ENCODE results near the gene ASB6. TPM values are rescaled to one million over a fixed set of nuclear protein-coding genes. Genes with fewer than 3 reads are reported as not detected.
A peak's percentile ranks its signal among the peaks of the same experiment; 100 is the strongest.

ASB6 gene
- total and polyA plus RNA-seq, 8 donors: 7.5 to 35.6 (median 14.8) TPM

GRCh38 chr9:129633848-129634247 is 8.1 kb downstream of the ASB6 start:
- Histone ChIP-seq H3K9me3 (no peaks in the 10 kb centered on the region), H3K36me3 (peaks cover 59 to 71% (median 69%) of the 10 kb centered on the region in 4 donors), H3K27me3 (no peaks in the 10 kb centered on the region), H3K27ac (no peak overlapping the region), H3K4me3 (no peak overlapping the region), H3K4me1 (peaks cover 22 to 75% (median 57%) of the 10 kb centered on the region in 4 donors)
- intact Hi-C loops (cut with DNase I; ENCODE audit: low total_unique reads): no loop called here
- WGBS, 5 donors: 73 to 86% (median 80%) methylated on average over 9 to 13 of the region's 13 CpGs
- TF ChIP-seq POLR2AphosphoS5 (IDR thresholded peaks at IDR 0.05): no peak
- TF ChIP-seq POLR2A (IDR thresholded peaks at IDR 0.05): no peak
- TF ChIP-seq EP300 (IDR thresholded peaks at IDR 0.05): no peak
- no peak for TF ChIP-seq CTCF (IDR thresholded peaks at IDR 0.05)
- DNase-seq: no peak

GRCh38 chr9:129633207-129633606 is 8.7 kb downstream of the ASB6 start:
- 67 to 89% (median 78%) methylated on average over 4 of the region's 4 CpGs for WGBS, 5 donors

GRCh38 chr9:129632460-129632859 is 9.5 kb downstream of the ASB6 start:
- Histone ChIP-seq H3K9me3 (no peaks in the 10 kb centered on the region), H3K4me1 (peaks cover 33 to 78% (median 66%) of the 10 kb centered on the region in 4 donors), H3K27ac (peak overlapping the region in 1 of 5 donors; percentile 23), H3K4me3 (no peak overlapping the region), H3K36me3 (peaks cover 46 to 57% (median 55%) of the 10 kb centered on the region in 4 donors), H3K27me3 (no peaks in the 10 kb centered on the region)
- intact Hi-C loops (cut with DNase I; ENCODE audit: low total_unique reads): no loop called here
- 81 to 84% (median 83%) methylated on average over 13 of the region's 13 CpGs for WGBS, 5 donors
- DNase-seq: no peak
- TF ChIP-seq POLR2AphosphoS5 (IDR thresholded peaks at IDR 0.05): no peak
- no peak for TF ChIP-seq CTCF (IDR thresholded peaks at IDR 0.05)
- no peak for TF ChIP-seq EP300 (IDR thresholded peaks at IDR 0.05)
- TF ChIP-seq POLR2A (IDR thresholded peaks at IDR 0.05): no peak

More at GRCh38 chr9:129633207-129633606, 8.7 kb downstream of the ASB6 start:
- Histone ChIP-seq H3K4me1 (peaks cover 26 to 77% (median 60%) of the 10 kb centered on the region in 4 donors), H3K36me3 (peaks cover 53 to 65% (median 62%) of the 10 kb centered on the region in 4 donors), H3K27me3 (no peaks in the 10 kb centered on the region), H3K4me3 (no peak overlapping the region), H3K27ac (peak overlapping the region in 1 of 5 donors; percentile 33), H3K9me3 (no peaks in the 10 kb centered on the region)
- no peak for TF ChIP-seq POLR2A (IDR thresholded peaks at IDR 0.05)
- TF ChIP-seq CTCF (IDR thresholded peaks at IDR 0.05): no peak
- no peak for TF ChIP-seq EP300 (IDR thresholded peaks at IDR 0.05)
- TF ChIP-seq POLR2AphosphoS5 (IDR thresholded peaks at IDR 0.05): no peak
- intact Hi-C loops (cut with DNase I; ENCODE audit: low total_unique reads): no loop called here
- no peak for DNase-seq

GRCh38 chr9:129631674-129632129 is 10.2 kb downstream of the ASB6 start:
- Histone ChIP-seq H3K4me3 (no peak overlapping the region), H3K9me3 (no peaks in the 10 kb centered on the region), H3K27me3 (no peaks in the 10 kb centered on the region), H3K4me1 (peaks cover 41 to 78% (median 66%) of the 10 kb centered on the region in 4 donors), H3K27ac (peak overlapping the region in 3 of 5 donors; percentile 22 to 39 (median 23)), H3K36me3 (peaks cover 38 to 50% (median 47%) of the 10 kb centered on the region in 4 donors)
- no peak for TF ChIP-seq CTCF (IDR thresholded peaks at IDR 0.05)
- WGBS, 5 donors: 52 to 71% (median 57%) methylated on average over 19 of the region's 19 CpGs
- intact Hi-C loops (cut with DNase I; ENCODE audit: low total_unique reads): no loop called here
- peak in 1 of 2 donors; percentile 50 for DNase-seq

All from stomach (tissue), 9 donors.